GM21528 (cell line): ENCODE data around the gene FNDC5.
"Not testable (repeated sequence)": the region's sequence is repeated elsewhere in the genome, so short reads cannot be mapped to it uniquely, and the experiment has no call there.

Experiments used
- ATAC-seq: cut with Tn5 transposase; IDR thresholded peaks from one replicate; pipeline ENCODE4 v1.9.1; 2021; ENCODE audit warnings: mild to moderate bottlenecking, moderate library complexity; ENCODE audit not compliant: unreplicated experiment, low FRiP score

The FNDC5 gene

DNA sequence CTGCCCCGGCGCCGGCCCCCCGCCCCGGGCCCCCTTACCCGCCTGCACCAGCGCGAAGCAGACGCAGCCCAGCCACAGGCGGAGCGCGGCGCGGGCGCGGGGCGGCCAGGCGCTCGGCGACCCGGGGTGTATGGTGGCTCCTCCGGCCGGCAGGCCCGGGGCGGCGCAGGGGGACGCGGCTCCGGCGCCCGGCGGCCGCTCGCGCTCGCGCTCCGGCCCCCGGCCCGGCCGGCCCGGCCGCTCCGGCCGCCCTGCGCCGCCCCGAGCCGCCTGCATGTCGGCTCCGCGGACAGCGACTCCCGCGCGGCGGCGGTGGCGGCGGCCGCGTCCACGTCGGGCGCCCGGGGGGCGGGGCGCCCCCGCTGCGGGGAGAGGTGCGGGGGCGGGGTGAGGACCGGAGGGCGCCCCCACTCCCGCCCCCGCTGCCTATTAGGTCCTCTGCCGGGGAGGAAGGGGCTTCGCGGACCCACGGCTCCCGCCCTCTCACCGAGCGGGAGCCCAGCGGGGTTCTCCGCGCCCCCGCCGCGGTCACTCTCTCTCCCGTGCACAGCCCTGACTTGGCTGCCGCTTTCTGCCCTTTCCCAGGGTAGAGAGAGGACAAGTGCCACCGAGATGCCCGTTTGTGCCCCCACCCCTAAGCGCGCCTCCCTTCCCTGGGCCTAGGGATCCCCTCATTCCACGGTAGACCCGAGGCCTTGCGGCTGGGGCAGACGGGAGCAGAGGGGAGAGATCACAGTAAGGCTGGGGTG lies at the start of gene FNDC5:
FNDC5 (minus strand) TSS at position 298 of the 749 bp plus-strand sequence.
- no peak for ATAC-seq

DNA sequence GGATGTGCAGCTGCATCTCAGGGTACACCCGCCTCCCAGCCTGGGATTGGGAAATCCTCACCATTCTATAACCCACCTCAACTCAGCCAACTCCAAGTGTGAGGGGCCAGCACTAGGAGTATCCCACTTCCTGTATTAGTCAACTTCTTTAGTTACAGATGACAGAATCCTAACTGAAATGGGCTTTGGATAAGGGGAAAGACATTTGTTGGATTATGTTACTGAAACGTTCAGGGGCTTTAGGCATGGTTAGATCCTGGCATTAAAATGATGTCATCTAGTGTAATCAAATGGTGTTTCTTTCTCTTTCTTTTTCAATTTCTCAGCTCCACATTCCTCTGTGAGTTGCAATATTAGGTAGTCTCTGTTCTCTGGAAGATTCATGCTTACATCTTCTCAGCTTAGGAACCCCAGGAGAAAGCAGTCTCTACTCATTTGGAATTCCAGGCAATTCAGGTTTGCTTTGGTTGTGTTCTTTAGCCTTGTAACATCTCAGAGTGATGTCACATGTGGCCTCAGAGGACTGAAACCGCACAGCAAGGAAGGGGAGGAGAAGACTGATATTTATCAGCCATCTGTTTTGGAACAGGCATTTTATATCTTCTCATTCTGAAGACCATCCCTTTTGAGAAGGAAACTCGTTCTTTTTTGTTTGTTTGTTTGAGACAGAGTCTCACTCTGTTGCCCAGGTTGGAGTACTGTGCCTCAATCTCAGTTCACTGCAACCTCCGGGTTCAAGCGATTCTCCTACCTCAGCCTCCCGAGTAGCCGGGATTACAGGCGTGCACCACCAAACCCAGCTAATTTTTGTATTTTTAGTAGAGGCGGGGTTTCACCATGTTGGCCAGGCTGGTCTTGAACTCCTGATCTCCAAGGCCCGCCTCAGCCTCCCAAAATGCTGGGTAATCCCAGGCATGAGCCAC lies 49.4 kb upstream of the FNDC5 start:
- ATAC-seq = no peak

GRCh38 chr1:32918179-32918578 lies 47.5 kb upstream of the FNDC5 start:
- ATAC-seq = no peak

DNA sequence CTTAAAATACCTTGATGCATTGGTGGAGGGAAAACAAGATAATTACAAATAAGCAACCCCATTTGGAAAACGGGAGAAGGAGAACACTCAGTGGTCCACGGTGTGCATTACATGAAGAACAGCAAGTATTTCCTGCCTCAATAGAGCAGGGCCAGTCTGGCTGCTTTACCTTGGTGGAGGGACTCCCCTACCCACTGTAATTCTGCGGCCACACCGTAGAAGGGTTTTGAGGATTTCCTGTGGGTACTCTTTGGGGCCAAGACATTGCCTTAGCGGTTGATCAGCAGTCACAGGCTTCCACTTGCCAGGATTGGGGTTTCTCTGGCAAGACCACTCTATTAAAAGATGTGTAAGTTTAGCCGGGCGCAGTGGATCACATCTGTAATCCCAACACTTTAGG lies 46.8 kb upstream of the FNDC5 start:
- no peak for ATAC-seq

DNA sequence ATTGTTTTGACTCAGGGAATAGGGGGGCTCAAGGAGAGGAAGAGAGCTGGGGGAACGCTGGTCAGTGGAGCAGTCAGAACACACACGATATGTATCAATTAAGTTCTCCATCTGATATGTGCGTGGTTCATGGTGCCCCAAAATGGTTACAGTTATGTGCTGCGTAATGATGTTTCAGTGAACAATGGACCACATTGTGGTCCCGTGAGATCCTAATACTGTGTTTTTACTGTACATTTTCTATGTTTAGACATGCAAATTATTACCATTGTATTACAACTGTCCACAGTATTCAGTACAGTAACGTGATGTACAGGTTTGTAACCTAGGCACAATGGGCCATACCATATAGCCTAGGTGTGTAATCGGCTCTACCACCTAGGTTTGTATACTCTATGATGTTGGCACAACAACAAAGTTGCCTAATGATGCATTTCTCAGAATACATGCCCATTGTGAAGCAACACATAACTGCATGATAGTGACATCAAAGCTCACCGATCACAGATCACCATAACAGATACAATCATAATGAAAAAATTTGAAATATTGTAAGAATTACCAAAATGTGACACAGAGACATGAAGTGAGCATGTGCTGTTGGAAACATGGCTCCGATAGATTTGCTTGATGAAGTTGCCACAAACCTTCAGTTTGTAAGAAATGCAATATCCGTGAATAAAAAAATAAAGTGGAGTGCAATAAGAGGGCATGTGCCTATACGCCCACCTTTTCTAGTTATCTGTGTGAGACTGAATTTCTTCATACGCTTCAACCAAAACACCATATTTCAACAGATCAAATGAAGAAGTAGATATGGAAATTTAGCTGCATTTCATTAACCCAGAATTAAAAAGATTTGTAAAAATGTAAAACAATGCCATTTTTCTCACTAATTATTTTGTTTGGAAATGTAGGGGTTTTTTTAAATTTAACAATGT lies 45.3 kb upstream of the FNDC5 start:
- ATAC-seq = no peak

DNA sequence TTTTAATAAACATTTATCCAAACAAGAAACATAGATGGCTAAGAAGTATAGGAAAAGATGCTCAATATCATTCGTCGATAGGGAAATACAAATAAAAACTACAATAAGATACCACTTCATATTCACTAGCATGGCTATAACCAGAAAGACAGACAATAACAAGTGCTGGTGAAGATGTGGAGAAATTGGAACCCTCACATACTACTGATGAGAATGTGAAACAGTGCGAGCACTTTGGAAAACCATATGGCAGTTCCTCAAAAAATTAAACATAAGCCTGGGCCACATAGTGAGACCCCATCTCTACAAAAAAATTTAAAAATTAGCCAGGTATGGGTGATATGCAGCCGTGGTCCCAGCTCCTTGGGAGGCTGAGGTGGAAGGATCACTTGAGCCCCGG lies 39.6 kb upstream of the FNDC5 start:
- ATAC-seq = no peak

DNA sequence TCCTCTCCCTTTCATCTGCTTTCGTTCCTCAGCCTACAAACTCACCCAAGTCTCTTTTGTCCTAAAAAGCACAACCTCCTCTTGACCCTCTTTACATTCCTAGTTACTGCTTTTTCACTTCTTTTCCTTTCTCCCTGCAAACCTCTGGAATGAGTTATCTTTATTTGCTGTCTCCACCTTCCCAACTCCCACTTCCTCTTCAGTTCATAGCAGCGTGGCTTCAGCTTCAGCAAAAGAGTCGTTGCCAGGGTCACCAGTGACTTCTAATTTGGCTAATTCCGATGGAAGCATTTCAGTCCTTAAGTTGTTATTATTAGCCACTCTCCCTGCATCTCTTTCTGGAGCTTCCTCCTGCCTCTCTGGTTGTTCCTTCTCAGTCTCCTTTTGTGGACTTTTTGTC lies 36.7 kb upstream of the FNDC5 start:
- no peak for ATAC-seq

- no peak for ATAC-seq
Observed at GRCh38 chr1:32906654-32907053, 35.9 kb upstream of the FNDC5 start.

GRCh38 chr1:32905588-32905987 lies 34.9 kb upstream of the FNDC5 start:
- not testable (repeated sequence) for ATAC-seq

- ATAC-seq = no peak
Observed at GRCh38 chr1:32904797-32905196, 34.1 kb upstream of the FNDC5 start.

DNA sequence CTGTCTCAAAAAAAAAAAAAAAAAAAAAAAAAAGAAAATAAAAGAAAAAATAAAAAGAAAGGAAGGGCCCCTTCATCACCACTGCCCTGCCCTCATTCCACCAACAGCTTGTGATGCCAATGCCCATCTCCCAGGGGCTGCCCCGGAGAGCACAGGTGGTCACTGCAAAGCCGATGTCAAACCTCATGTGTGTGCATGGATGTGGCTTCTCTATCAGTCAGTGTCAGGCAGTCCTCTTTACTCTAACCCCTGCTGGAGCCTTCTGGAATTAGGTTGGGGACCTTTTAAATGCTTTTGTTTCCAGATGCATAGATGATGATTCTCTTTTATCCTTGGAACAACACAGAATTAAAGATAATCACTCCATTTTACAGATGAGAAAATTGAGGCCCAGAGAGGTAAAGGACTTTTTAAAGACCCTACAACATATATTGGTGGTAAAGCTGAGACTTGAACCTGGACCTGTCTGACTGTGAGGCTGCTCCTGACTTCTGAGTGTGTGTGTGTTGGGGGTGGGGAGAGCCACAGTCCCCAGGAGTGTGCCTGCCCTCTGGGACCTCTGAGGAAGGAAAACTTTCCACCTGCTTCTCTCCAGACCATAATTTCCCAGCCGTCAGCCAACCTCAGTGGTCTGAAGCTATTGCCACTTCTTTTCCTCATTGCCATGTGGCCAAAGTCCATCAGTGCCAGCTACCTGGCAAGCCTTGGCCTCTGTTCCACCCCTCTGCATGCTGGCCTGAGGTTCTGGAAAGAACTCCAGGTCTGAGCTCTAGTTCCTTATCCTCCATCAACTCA lies 33.5 kb upstream of the FNDC5 start:
- no peak for ATAC-seq

DNA sequence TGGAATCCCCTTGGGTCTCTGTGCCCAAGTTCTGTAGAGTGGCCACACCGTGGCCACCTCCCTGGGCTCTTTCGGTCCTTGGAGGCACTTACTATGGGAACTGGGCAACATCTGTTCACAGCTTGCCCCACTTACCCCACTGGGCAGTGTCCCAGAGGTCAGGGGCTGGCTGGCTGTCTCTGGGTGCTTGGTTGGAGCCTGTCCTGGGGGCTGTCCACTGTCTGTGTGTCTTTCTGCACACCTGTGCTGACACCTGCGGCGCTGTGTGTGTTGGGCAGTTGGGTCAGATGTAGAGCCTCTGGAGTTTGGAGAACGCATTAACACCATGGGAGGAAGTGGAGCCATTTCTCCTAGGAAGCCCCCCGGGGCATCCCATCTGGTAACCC lies 31.8 kb upstream of the FNDC5 start:
- ATAC-seq = no peak

- ATAC-seq = no peak
Observed at GRCh38 chr1:32901823-32902534, 31.3 kb upstream of the FNDC5 start.

DNA sequence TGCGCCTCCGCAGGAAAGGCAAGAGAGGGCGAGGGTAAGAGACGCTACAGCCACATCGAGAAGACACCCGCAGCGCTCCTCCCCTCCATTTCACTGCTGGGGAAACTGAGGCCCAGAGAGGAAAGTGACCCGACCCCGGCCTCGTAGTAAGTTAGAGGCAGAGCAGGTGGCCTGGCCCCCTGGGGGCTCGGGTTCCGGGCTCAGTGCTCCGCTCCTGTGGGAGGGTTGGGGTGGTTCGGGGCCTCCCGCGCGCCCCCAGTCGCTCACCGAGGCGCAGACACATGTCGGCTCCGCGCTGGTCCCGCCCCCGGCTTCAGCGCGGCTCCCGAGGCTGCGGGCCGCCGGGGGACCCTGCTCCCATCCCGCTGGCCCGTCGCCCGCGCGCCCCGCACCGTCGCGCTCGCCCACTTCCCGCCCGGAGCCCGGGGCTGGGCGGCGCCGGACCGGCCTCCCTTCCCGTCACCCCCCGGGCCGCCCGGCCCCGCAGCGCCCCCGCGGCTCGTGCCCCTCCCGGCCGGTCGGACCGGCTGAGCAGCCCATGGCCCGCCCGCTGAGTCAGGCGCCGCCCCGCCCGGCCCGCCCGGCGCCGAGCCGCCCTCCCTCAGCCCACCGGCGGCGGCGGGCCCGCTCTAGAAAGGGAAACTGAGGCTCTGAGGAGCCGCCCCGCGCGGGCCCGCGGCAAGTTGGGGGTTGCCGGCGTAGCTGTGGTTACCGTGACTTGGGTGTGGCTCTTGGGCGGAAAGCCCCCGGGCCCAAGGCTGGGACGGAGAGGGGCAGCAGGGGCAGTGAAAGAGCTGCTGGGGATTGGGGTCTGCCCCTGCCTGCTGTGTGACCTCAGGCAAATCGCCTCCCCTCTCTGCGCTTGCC lies 30.5 kb upstream of the FNDC5 start, which contains the start of gene TMEM54:
TMEM54 (minus strand) TSS at position 434 of the 867 bp plus-strand sequence; CDS start at position 283, 151 bp downstream.
- no peak for ATAC-seq

- ATAC-seq = no peak
Observed at GRCh38 chr1:32900371-32900955, 29.8 kb upstream of the FNDC5 start.

- ATAC-seq = no peak
Observed at GRCh38 chr1:32899586-32900296, 29.0 kb upstream of the FNDC5 start.

DNA sequence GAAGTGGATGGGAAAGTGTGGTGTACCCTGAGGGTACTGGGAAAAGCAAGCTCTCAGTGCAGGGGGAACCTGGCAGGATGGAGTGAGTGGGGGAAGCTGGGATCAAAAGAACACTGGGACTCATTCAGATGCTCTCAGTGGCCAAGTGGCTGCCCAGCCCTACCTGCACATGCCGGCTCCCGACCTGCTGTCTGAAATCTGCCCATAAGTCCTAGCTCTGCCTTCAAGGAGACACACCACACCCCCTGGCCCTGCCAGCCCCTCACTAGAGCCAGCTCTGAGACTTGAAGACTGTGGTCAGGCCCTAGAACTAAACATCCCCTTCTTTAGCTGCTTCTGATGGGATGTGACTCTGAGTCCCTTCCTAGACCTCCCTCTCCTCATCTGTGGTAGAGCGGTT lies 28.2 kb upstream of the FNDC5 start:
- no peak for ATAC-seq
